PC-9 (cell line): ENCODE results near the gene STYXL2. TPM values are rescaled to one million over a fixed set of nuclear protein-coding genes. Genes with fewer than 3 reads are reported as not detected.

Experiments
- BruUV-seq: library from RNA; stranded (reverse); fragments of 400-500 nt; replicated peaks from 2 replicates; lab custom pipeline; 2021; lab: Mats Ljungman, UMichigan
- CTCF ChIA-PET: fragments of 300-600 bp; sonication (Branson Sonifier 250); formaldehyde crosslinking; loops from one replicate; lab custom pipeline; 2022; ENCODE audit warnings: antibody characterized with exemption; lab: Charles Lee
- POLR2A ChIA-PET: fragments of 300-600 bp; sonication (Branson Sonifier 250); formaldehyde crosslinking; loops from one replicate; lab custom pipeline; 2022; ENCODE audit warnings: antibody characterized with exemption; ENCODE audit not compliant: unreplicated experiment; lab: Charles Lee
- DNase-seq, 2 experiments: peaks; one replicate each; pipeline versions ENCODE4 v3.0.0 to v3.0.0-alpha.2; 2015 to 2022; ENCODE audit warnings: mixed read lengths in 1 of 2
- H2AFZ ChIP-seq: fragments of 200-600 bp; sonication (generic); 2 replicates; pipeline ENCODE4 v1.8.1; 2017; ENCODE audit warnings: antibody characterized with exemption
- H3F3A ChIP-seq: fragments of 200-600 bp; sonication (generic); 2 replicates; pipeline ENCODE4 v1.8.1; 2017; ENCODE audit warnings: antibody characterized with exemption, mild to moderate bottlenecking, low read depth; ENCODE audit not compliant: insufficient read depth
- H3K27ac ChIP-seq: fragments of 200-600 bp; sonication (generic); 2 replicates; pipeline ENCODE4 v1.6.1; 2016; ENCODE audit warnings: mixed run types
- H3K27me3 ChIP-seq: fragments of 200-600 bp; sonication (generic); 2 replicates; pipeline ENCODE4 v1.6.1; 2016; ENCODE audit warnings: low read depth, mixed run types; ENCODE audit not compliant: insufficient read depth
- H3K36me3 ChIP-seq: fragments of 200-600 bp; sonication (generic); 2 replicates; pipeline ENCODE4 v1.6.1; 2016; ENCODE audit warnings: low read depth, mixed run types
- H3K4me1 ChIP-seq: fragments of 200-600 bp; sonication (generic); replicated peaks from 2 replicates; pipeline ENCODE4 v1.6.1; 2016; ENCODE audit warnings: mixed run types; ENCODE audit not compliant: insufficient read depth
- H3K4me2 ChIP-seq: fragments of 200-600 bp; sonication (generic); 2 replicates; pipeline ENCODE4 v1.6.1; 2017; ENCODE audit warnings: mixed run types
- H3K4me3 ChIP-seq: fragments of 200-600 bp; sonication (generic); 2 replicates; pipeline ENCODE4 v1.6.1; 2016; ENCODE audit warnings: mixed run types
- H3K79me2 ChIP-seq: fragments of 200-600 bp; sonication (generic); 2 replicates; pipeline ENCODE4 v1.6.1; 2017; ENCODE audit warnings: low read depth, mixed run types
- H3K9me2 ChIP-seq: fragments of 200-600 bp; sonication (generic); 2 replicates; pipeline ENCODE4 v1.8.1; 2017; ENCODE audit warnings: mild to moderate bottlenecking; ENCODE audit not compliant: insufficient read depth
- H3K9me3 ChIP-seq: fragments of 200-600 bp; sonication (generic); 2 replicates; pipeline ENCODE4 v1.8.1; 2016; ENCODE audit warnings: low read depth; ENCODE audit not compliant: insufficient read depth
- H4K20me1 ChIP-seq: fragments of 200-600 bp; sonication (generic); 2 replicates; pipeline ENCODE4 v1.8.1; 2017; ENCODE audit not compliant: insufficient read depth
- EZH2 ChIP-seq: fragments of 200-600 bp; sonication (generic); IDR thresholded peaks from 2 replicates; pipeline ENCODE4 v1.8.0; 2017; ENCODE audit warnings: antibody characterized with exemption, low read depth
- intact Hi-C: fragments of 100-400 bp; cut with micrococcal nuclease; formaldehyde crosslinking; loops from one replicate; pipeline ENCODE4 v1.10.0; 2022; ENCODE audit not compliant: unreplicated experiment
- total RNA-seq: library from RNA; stranded (reverse); gene quantifications from 2 replicates; pipeline ENCODE4 v1.2.3, GENCODE V29; 2021
- TF ChIP-seq, protein P1 (sequence below): fragments of 200-600 bp; sonication (generic); conservative IDR thresholded peaks from 2 replicates; pipeline ENCODE4 v1.6.1; 2017; ENCODE audit warnings: mixed run types, antibody characterized with exemption, mild to moderate bottlenecking, moderate library complexity

The STYXL2 gene
- total RNA-seq, 1 experiment from 2014 or later, result not detected

DNA sequence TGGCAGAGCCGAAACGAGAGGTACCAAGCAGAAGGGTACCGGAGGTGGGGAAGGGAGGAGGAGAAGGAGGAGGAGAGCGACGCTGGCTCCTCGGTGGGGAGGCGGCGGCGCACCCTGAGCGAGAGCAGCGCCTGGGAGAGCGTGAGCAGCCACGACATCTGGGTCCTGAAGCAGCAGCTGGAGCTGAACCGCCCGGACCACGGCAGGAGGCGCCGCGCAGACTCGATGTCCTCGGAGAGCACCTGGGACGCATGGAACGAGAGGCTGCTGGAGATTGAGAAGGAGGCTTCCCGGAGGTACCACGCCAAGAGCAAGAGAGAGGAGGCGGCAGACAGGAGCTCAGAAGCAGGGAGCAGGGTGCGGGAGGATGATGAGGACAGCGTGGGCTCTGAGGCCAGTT, 32.4 kb downstream of the STYXL2 start:
- Histone ChIP-seq H3F3A (peaks cover 12% of the 10 kb centered on the region; the same call in 1 of the 2 replicates), H3K4me2 (no peak overlapping the region), H3K79me2 (no peaks in the 10 kb centered on the region), H3K4me3 (no peak overlapping the region), H3K9me3 (no peaks in the 10 kb centered on the region), H3K27ac (no peak overlapping the region), H3K27me3 (no peaks in the 10 kb centered on the region), H3K4me1 (peaks cover 9% of the 10 kb centered on the region; the same call in 1 of the 2 replicates), H4K20me1 (no peaks in the 10 kb centered on the region), H2AFZ (no peak overlapping the region), H3K36me3 (no peaks in the 10 kb centered on the region), H3K9me2 (no peaks in the 10 kb centered on the region)
- DNase-seq, result no peak
- ChIA-PET CTCF (no interaction called here), POLR2A (no interaction called here)
- TF ChIP-seq, protein P1, sequence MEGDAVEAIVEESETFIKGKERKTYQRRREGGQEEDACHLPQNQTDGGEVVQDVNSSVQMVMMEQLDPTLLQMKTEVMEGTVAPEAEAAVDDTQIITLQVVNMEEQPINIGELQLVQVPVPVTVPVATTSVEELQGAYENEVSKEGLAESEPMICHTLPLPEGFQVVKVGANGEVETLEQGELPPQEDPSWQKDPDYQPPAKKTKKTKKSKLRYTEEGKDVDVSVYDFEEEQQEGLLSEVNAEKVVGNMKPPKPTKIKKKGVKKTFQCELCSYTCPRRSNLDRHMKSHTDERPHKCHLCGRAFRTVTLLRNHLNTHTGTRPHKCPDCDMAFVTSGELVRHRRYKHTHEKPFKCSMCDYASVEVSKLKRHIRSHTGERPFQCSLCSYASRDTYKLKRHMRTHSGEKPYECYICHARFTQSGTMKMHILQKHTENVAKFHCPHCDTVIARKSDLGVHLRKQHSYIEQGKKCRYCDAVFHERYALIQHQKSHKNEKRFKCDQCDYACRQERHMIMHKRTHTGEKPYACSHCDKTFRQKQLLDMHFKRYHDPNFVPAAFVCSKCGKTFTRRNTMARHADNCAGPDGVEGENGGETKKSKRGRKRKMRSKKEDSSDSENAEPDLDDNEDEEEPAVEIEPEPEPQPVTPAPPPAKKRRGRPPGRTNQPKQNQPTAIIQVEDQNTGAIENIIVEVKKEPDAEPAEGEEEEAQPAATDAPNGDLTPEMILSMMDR, result no peak
- no peak for TF ChIP-seq EZH2
- intact Hi-C loops, result loop anchor here (10.0 kb wide), 1 partner anchor 272 kb away; no protein-coding TSS in a partner anchor
- BruUV-seq, result no TSS peak

GRCh38 chr1:167126811-167127210, 32.9 kb downstream of the STYXL2 start:
- ChIA-PET CTCF (no interaction called here), POLR2A (no interaction called here)
- TF ChIP-seq EZH2, result no peak
- TF ChIP-seq, protein P1, result no peak
- no TSS peak for BruUV-seq
- intact Hi-C loops, result loop anchor here (10.0 kb wide), 1 partner anchor 272 kb away; no protein-coding TSS in a partner anchor
- H3K27me3 ChIP-seq, result no peaks in the 10 kb centered on the region
- peaks cover 8% of the 10 kb centered on the region; the same call in 1 of the 2 replicates for H3F3A ChIP-seq
- no peaks in the 10 kb centered on the region for H3K9me2 ChIP-seq
- no peaks in the 10 kb centered on the region for H4K20me1 ChIP-seq
- no peak for DNase-seq
- H3K9me3 ChIP-seq, result no peaks in the 10 kb centered on the region
- H3K27ac ChIP-seq, result no peak overlapping the region
- H3K4me3 ChIP-seq, result no peak overlapping the region
- peaks cover 5% of the 10 kb centered on the region; the same call in 1 of the 2 replicates for H3K4me1 ChIP-seq
- H3K4me2 ChIP-seq, result no peak overlapping the region
- H3K79me2 ChIP-seq, result no peaks in the 10 kb centered on the region
- H3K36me3 ChIP-seq, result no peaks in the 10 kb centered on the region
- no peak overlapping the region for H2AFZ ChIP-seq

DNA sequence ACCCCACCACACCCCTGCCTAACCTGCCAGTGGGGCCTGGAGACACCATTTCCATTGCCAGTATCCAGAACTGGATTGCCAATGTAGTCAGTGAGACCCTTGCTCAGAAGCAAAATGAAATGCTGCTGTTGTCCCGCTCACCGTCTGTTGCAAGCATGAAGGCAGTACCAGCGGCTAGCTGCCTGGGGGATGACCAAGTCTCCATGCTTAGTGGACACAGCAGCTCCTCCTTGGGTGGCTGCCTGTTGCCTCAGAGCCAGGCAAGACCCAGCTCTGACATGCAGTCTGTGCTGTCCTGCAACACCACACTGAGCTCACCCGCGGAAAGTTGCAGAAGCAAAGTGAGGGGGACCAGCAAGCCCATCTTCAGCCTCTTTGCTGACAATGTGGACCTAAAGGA, 33.4 kb downstream of the STYXL2 start:
- no peak for DNase-seq
- intact Hi-C loops, result loop anchor here (10.0 kb wide), 1 partner anchor 272 kb away; no protein-coding TSS in a partner anchor
- no peak overlapping the region for H3K27ac ChIP-seq
- no TSS peak for BruUV-seq
- peaks cover under 1% of the 10 kb centered on the region; the same call in 1 of the 2 replicates for H3K4me1 ChIP-seq
- H3K9me2 ChIP-seq, result no peaks in the 10 kb centered on the region
- peaks cover 4% of the 10 kb centered on the region; the same call in 1 of the 2 replicates for H3F3A ChIP-seq
- no peaks in the 10 kb centered on the region for H3K27me3 ChIP-seq
- ChIA-PET POLR2A (no interaction called here), CTCF (no interaction called here)
- no peaks in the 10 kb centered on the region for H3K36me3 ChIP-seq
- no peak overlapping the region for H3K4me3 ChIP-seq
- H3K9me3 ChIP-seq, result no peaks in the 10 kb centered on the region
- H4K20me1 ChIP-seq, result no peaks in the 10 kb centered on the region
- TF ChIP-seq EZH2, result no peak
- TF ChIP-seq, protein P1, result no peak
- no peak overlapping the region for H2AFZ ChIP-seq
- H3K79me2 ChIP-seq, result no peaks in the 10 kb centered on the region
- H3K4me2 ChIP-seq, result no peak overlapping the region
